SK-N-SH (cell line): Measurements from ENCODE around the gene GSTA4. TPM values are rescaled to one million over a fixed set of nuclear protein-coding genes. Genes with fewer than 3 reads are reported as not detected.

ENCODE experiments used
- CTCF ChIA-PET: fragments of 300-600, 350-600 bp; formaldehyde crosslinking; extraction: SDS; loops from one replicate; lab custom pipeline; 2021; lab: Yijun Ruan, JAX
- POLR2A ChIA-PET: fragments of 350-600 bp; sonication (Branson Sonifier 250); formaldehyde crosslinking; extraction: SDS; loops from one replicate; lab custom pipeline; 2020; ENCODE audit warnings: antibody characterized with exemption, inconsistent platforms; lab: Yijun Ruan, JAX
- DNase-seq: peaks from one replicate; pipeline ENCODE4 v3.0.0; 2012
- H2AFZ ChIP-seq: fragments of 200-600 bp; sonication (generic); 2 replicates; pipeline ENCODE4 v1.8.1; 2016; ENCODE audit warnings: antibody characterized with exemption, mild to moderate bottlenecking, low read depth
- H3F3A ChIP-seq: fragments of 200-600 bp; sonication (generic); replicated peaks from 2 replicates; pipeline ENCODE3; 2016; ENCODE audit warnings: antibody characterized with exemption, mild to moderate bottlenecking; ENCODE audit not compliant: insufficient read depth
- H3K27ac ChIP-seq, 2 experiments: fragments of 200-500 bp in 1 of 2; fragments of 200-600 bp in 1 of 2; sonication (Bioruptor generic) in 1 of 2; sonication (generic), shearing (Covaris generic) in 1 of 2; 2 replicates each; pipeline versions ENCODE4 v1.5.1 to v1.6.1; 2014 to 2016; ENCODE audit warnings: low read depth in 2 of 2, inconsistent platforms in 1 of 2, low read length in 1 of 2, mild to moderate bottlenecking in 1 of 2, mixed read lengths in 1 of 2
- H3K27me3 ChIP-seq: fragments of 200-600 bp; sonication (generic), shearing (Covaris generic); 2 replicates; pipeline ENCODE4 v1.6.1; 2016; ENCODE audit warnings: mixed run types; ENCODE audit not compliant: insufficient read depth
- H3K36me3 ChIP-seq, 2 experiments: fragments of 200-500 bp in 1 of 2; fragments of 200-600 bp in 1 of 2; sonication (Bioruptor generic) in 1 of 2; sonication (generic) in 1 of 2; replicated peaks in 1 of 2; 2 replicates each; pipeline versions ENCODE3 to v1.5.1; 2014 to 2016; ENCODE audit warnings: low read length in 1 of 2, mild to moderate bottlenecking in 1 of 2; ENCODE audit not compliant: insufficient read depth in 2 of 2, control insufficient read depth in 1 of 2
- H3K4me1 ChIP-seq, 2 experiments: fragments of 200-500 bp in 1 of 2; fragments of 200-600 bp in 1 of 2; sonication (Bioruptor generic) in 1 of 2; sonication (generic), shearing (Covaris generic) in 1 of 2; 2 replicates each; pipeline versions ENCODE4 v1.5.1 to v1.6.1; 2014 to 2016; ENCODE audit warnings: low read depth in 1 of 2, low read length in 1 of 2, mixed run types in 1 of 2; ENCODE audit not compliant: insufficient read depth in 2 of 2, control insufficient read depth in 1 of 2
- H3K4me2 ChIP-seq: fragments of 200-600 bp; sonication (generic), shearing (Covaris generic); 2 replicates; pipeline ENCODE4 v1.6.1; 2017; ENCODE audit warnings: mixed run types
- H3K4me3 ChIP-seq, 2 experiments: fragments of 200-500 bp in 1 of 2; fragments of 200-600 bp in 1 of 2; sonication (Bioruptor generic) in 1 of 2; sonication (generic), shearing (Covaris generic) in 1 of 2; 2 replicates each; pipeline versions ENCODE4 v1.5.1 to v1.8.1; 2014 to 2016; ENCODE audit warnings: low read depth in 2 of 2, inconsistent platforms in 1 of 2, low read length in 1 of 2, mild to moderate bottlenecking in 1 of 2, mixed read lengths in 1 of 2, moderate library complexity in 1 of 2
- H3K79me2 ChIP-seq: fragments of 200-600 bp; sonication (generic); 2 replicates; pipeline ENCODE4 v1.8.1; 2017; ENCODE audit warnings: mild to moderate bottlenecking; ENCODE audit not compliant: insufficient read depth
- H3K9ac ChIP-seq: fragments of 200-600 bp; sonication (generic); 2 replicates; pipeline ENCODE4 v1.6.1; 2017; ENCODE audit warnings: mixed run types
- H3K9me2 ChIP-seq: fragments of 200-600 bp; sonication (generic); 2 replicates; pipeline ENCODE4 v1.6.1; 2017; ENCODE audit warnings: mixed run types
- H3K9me3 ChIP-seq: fragments of 200-600 bp; sonication (generic); 2 replicates; pipeline ENCODE4 v1.6.1; 2017; ENCODE audit warnings: mixed run types, mild to moderate bottlenecking, moderate library complexity
- H4K20me1 ChIP-seq: fragments of 200-600 bp; sonication (generic); 2 replicates; pipeline ENCODE4 v1.6.1; 2017; ENCODE audit warnings: mild to moderate bottlenecking, mixed run types; ENCODE audit not compliant: insufficient read depth
- CHD2 ChIP-seq: fragments of 150-350 bp; IDR thresholded peaks from 2 replicates; pipeline ENCODE4 v1.6.1; 2018; ENCODE audit warnings: low read length; ENCODE audit not compliant: partially characterized antibody
- ELF1 ChIP-seq: IDR thresholded peaks from 2 replicates; pipeline ENCODE4 v1.4.0; 2012
- EZH2phosphoT487 ChIP-seq: fragments of 200-600 bp; sonication (generic); IDR thresholded peaks from 2 replicates; pipeline ENCODE4 v1.6.1; 2017; ENCODE audit warnings: low read depth, mixed run types, mild to moderate bottlenecking, antibody characterized with exemption, moderate library complexity, borderline replicate concordance
- FOSL2 ChIP-seq: IDR thresholded peaks from 2 replicates; pipeline ENCODE4 v1.4.0; 2012; ENCODE audit warnings: low read depth, mild to moderate bottlenecking, moderate library complexity, borderline replicate concordance
- FOXJ3 ChIP-seq: sonication (generic); formaldehyde crosslinking; IDR thresholded peaks from 2 replicates; pipeline ENCODE4 v1.5.1; 2020; ENCODE audit warnings: mild to moderate bottlenecking, missing genetic modification reagents
- FOXM1 ChIP-seq: IDR thresholded peaks from 2 replicates; pipeline ENCODE4 v1.4.0; 2012; ENCODE audit warnings: low read depth, mild to moderate bottlenecking
- MEF2A ChIP-seq: IDR thresholded peaks from 2 replicates; pipeline ENCODE4 v1.4.0; 2012; ENCODE audit warnings: low read depth, borderline replicate concordance
- MXI1 ChIP-seq: IDR thresholded peaks from 2 replicates; pipeline ENCODE4 v1.6.1; 2012; ENCODE audit warnings: mild to moderate bottlenecking, low read depth, low read length, improper control_type of control experiment
- RCOR1 ChIP-seq: fragments of 150-350 bp; IDR thresholded peaks from 2 replicates; pipeline ENCODE4 v1.6.1; 2017; ENCODE audit warnings: antibody characterized with exemption, low read length
- RFX5 ChIP-seq: IDR thresholded peaks from 2 replicates; pipeline ENCODE4 v1.6.1; 2012; ENCODE audit warnings: mild to moderate bottlenecking, improper control_type of control experiment, low read length
- RXRA ChIP-seq: IDR thresholded peaks from 2 replicates; pipeline ENCODE4 v1.4.0; 2012; ENCODE audit warnings: low read depth, mild to moderate bottlenecking, borderline replicate concordance
- SMC3 ChIP-seq: IDR thresholded peaks from 2 replicates; pipeline ENCODE4 v1.6.1; 2012; ENCODE audit warnings: low read depth, low read length, improper control_type of control experiment
- TEAD4 ChIP-seq: IDR thresholded peaks from 2 replicates; pipeline ENCODE4 v1.4.0; 2012; ENCODE audit warnings: mild to moderate bottlenecking, borderline replicate concordance; ENCODE audit not compliant: insufficient read depth
- USF1 ChIP-seq: IDR thresholded peaks from 2 replicates; pipeline ENCODE4 v1.4.0; 2012; ENCODE audit warnings: low read depth, borderline replicate concordance
- YY1 ChIP-seq: IDR thresholded peaks from 2 replicates; pipeline ENCODE4 v1.4.0; 2012; ENCODE audit warnings: low read depth, mild to moderate bottlenecking
- ZBTB33 ChIP-seq: IDR thresholded peaks from 2 replicates; pipeline ENCODE4 v1.4.0; 2012; ENCODE audit warnings: low read depth, borderline replicate concordance
- WGBS: methylation state at CpG from one replicate; pipeline ENCODE4 v1.1.6; 2017; ENCODE audit warnings: low lambda C conversion rate; 5-methylcytosine and 5-hydroxymethylcytosine counted together
- polyA plus RNA-seq, 3 experiments: library from polyadenylated mRNA; depleted of rRNA; stranded (reverse); fragments of >200 nt; gene quantifications; 2 replicates each; pipeline ENCODE4 v1.2.3, GENCODE V29; 2012
- TF ChIP-seq, protein P1 (sequence below): IDR thresholded peaks from 2 replicates; pipeline ENCODE4; 2012
- TF ChIP-seq, protein P2 (sequence below): fragments of 150-350 bp; IDR thresholded peaks from 2 replicates; pipeline ENCODE4 v1.6.1; 2016; ENCODE audit warnings: mild to moderate bottlenecking, low read depth, low read length

GSTA4 gene
- polyA plus RNA-seq, 1 of the 3 experiments (the other 2 are of a cell fraction) = 28.3 TPM

- no peak overlapping the region; a peak in 1 of 4 replicates for H3K27ac ChIP-seq
- ChIA-PET POLR2A (no interaction called here), CTCF (no interaction called here)
- H3K9me2 ChIP-seq = no peaks in the 10 kb centered on the region
- TF ChIP-seq TEAD4 (no peak), ELF1 (no peak), RXRA (no peak), RFX5 (no peak), SMC3 (no peak), CHD2 (no peak), FOXM1 (no peak), MEF2A (no peak), RCOR1 (no peak), USF1 (no peak), MXI1 (no peak), FOXJ3 (CRISPR knock-in tag) (no peak), EZH2phosphoT487 (no peak), YY1 (no peak), FOSL2 (no peak), ZBTB33 (no peak)
- TF ChIP-seq, protein P1, sequence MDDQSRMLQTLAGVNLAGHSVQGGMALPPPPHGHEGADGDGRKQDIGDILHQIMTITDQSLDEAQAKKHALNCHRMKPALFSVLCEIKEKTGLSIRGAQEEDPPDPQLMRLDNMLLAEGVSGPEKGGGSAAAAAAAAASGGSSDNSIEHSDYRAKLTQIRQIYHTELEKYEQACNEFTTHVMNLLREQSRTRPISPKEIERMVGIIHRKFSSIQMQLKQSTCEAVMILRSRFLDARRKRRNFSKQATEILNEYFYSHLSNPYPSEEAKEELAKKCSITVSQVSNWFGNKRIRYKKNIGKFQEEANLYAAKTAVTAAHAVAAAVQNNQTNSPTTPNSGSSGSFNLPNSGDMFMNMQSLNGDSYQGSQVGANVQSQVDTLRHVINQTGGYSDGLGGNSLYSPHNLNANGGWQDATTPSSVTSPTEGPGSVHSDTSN = no peak
- TF ChIP-seq, protein P2, sequence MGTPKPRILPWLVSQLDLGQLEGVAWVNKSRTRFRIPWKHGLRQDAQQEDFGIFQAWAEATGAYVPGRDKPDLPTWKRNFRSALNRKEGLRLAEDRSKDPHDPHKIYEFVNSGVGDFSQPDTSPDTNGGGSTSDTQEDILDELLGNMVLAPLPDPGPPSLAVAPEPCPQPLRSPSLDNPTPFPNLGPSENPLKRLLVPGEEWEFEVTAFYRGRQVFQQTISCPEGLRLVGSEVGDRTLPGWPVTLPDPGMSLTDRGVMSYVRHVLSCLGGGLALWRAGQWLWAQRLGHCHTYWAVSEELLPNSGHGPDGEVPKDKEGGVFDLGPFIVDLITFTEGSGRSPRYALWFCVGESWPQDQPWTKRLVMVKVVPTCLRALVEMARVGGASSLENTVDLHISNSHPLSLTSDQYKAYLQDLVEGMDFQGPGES = no peak
- WGBS = 94% methylated on average over 2 of the region's 3 CpGs
- H3K27me3 ChIP-seq = no peaks in the 10 kb centered on the region
- H3K9ac ChIP-seq = no peak overlapping the region
- no peaks in the 10 kb centered on the region for H4K20me1 ChIP-seq
- H3K4me2 ChIP-seq = no peak overlapping the region
- H3K4me1 ChIP-seq = peaks cover 0 to 6% of the 10 kb centered on the region in 2 experiments; a peak in 1 of 4 replicates
- no peak for DNase-seq
- no peak overlapping the region for H2AFZ ChIP-seq
- H3K9me3 ChIP-seq = no peaks in the 10 kb centered on the region
- no peak overlapping the region for H3K4me3 ChIP-seq
- no peaks in the 10 kb centered on the region for H3K79me2 ChIP-seq
- H3K36me3 ChIP-seq = peaks cover 29 to 73% of the 10 kb centered on the region in 2 experiments
- H3F3A ChIP-seq = peaks cover 4% of the 10 kb centered on the region
Observed at GRCh38 chr6:53029761-53030160, 34.7 kb upstream of the GSTA4 start.
